ENCODE data around the gene COL11A2.

The COL11A2 gene

GRCh38 chr6:33192671-33193602 lies 670 bp upstream of the COL11A2 start:
- no peak for DNase-seq (ENCODE audit: low read depth, low spot score)

GRCh38 chr6:33191383-33192104 lies 723 bp downstream of the COL11A2 start:
- no peak for DNase-seq (ENCODE audit: low read depth, low spot score)
- no CpG with 5 or more reads among the region's 8 CpGs for WGBS (ENCODE audit: insufficient coverage, insufficient read length)
- Histone ChIP-seq H3K9me3 (ENCODE audit: control insufficient read depth, insufficient read depth, low read length) (no peaks in the 10 kb centered on the region), H3K4me3 (ENCODE audit: low read length) (peak overlapping the region; percentile 24; the same call in 1 of the 2 replicates), H3K36me3 (ENCODE audit: control insufficient read depth, insufficient read depth, low read length) (peaks cover 4% of the 10 kb centered on the region; the same call in 1 of the 2 replicates), H3K27ac (ENCODE audit: low read length) (no peak overlapping the region), H3K27me3 (ENCODE audit: control insufficient read depth, insufficient read depth, low read length) (peaks cover 2% of the 10 kb centered on the region; the same call in 1 of the 2 replicates), H3K4me1 (ENCODE audit: control insufficient read depth, insufficient read depth, low read length) (peaks cover 7% of the 10 kb centered on the region)

More at GRCh38 chr6:33192671-33193602, 670 bp upstream of the COL11A2 start:
- Histone ChIP-seq H3K4me1 (ENCODE audit: control insufficient read depth, insufficient read depth, low read length) (peaks cover 7% of the 10 kb centered on the region), H3K27ac (ENCODE audit: low read length) (no peak overlapping the region), H3K4me3 (ENCODE audit: low read length) (peak overlapping the region; percentile 77; the same call in 1 of the 2 replicates), H3K9me3 (ENCODE audit: control insufficient read depth, insufficient read depth, low read length) (no peaks in the 10 kb centered on the region), H3K36me3 (ENCODE audit: control insufficient read depth, insufficient read depth, low read length) (peaks cover 4% of the 10 kb centered on the region; the same call in 1 of the 2 replicates), H3K27me3 (ENCODE audit: control insufficient read depth, insufficient read depth, low read length) (peaks cover 2% of the 10 kb centered on the region; the same call in 1 of the 2 replicates)
- WGBS (ENCODE audit: insufficient coverage, insufficient read length), result no CpG with 5 or more reads among the region's 72 CpGs

- peaks cover 2% of the 10 kb centered on the region; the same call in 1 of the 2 replicates for H3K27me3 ChIP-seq (ENCODE audit: control insufficient read depth, insufficient read depth, low read length)
- peaks cover 8% of the 10 kb centered on the region for H3K4me1 ChIP-seq (ENCODE audit: control insufficient read depth, insufficient read depth, low read length)
- WGBS (ENCODE audit: insufficient coverage, insufficient read length), result no CpG with 5 or more reads among the region's 11 CpGs
- H3K4me3 ChIP-seq (ENCODE audit: low read length), result no peak overlapping the region
- H3K36me3 ChIP-seq (ENCODE audit: control insufficient read depth, insufficient read depth, low read length), result 0 out of 2 replicates have a peak, but pooled peaks cover 2% of the 10 kb centered on the region
- no peak overlapping the region for H3K27ac ChIP-seq (ENCODE audit: low read length)
- no peak for DNase-seq (ENCODE audit: low read depth, low spot score)
- H3K9me3 ChIP-seq (ENCODE audit: control insufficient read depth, insufficient read depth, low read length), result no peaks in the 10 kb centered on the region
Measured at GRCh38 chr6:33190504-33191107, 1.7 kb downstream of the COL11A2 start.

- H3K9me3 ChIP-seq (ENCODE audit: control insufficient read depth, insufficient read depth, low read length), result no peaks in the 10 kb centered on the region
- H3K27ac ChIP-seq (ENCODE audit: low read length), result no peak overlapping the region
- peaks cover 2% of the 10 kb centered on the region; the same call in 1 of the 2 replicates for H3K27me3 ChIP-seq (ENCODE audit: control insufficient read depth, insufficient read depth, low read length)
- H3K4me3 ChIP-seq (ENCODE audit: low read length), result no peak overlapping the region
- WGBS (ENCODE audit: insufficient coverage, insufficient read length), result 100% methylated on average over 1 of the region's 7 CpGs
- DNase-seq (ENCODE audit: low read depth, low spot score), result no peak
- peaks cover 9% of the 10 kb centered on the region for H3K4me1 ChIP-seq (ENCODE audit: control insufficient read depth, insufficient read depth, low read length)
- H3K36me3 ChIP-seq (ENCODE audit: control insufficient read depth, insufficient read depth, low read length), result no peaks in the 10 kb centered on the region
Measured at GRCh38 chr6:33189625-33190448, 2.4 kb downstream of the COL11A2 start.

- no CpG with 5 or more reads among the region's 8 CpGs for WGBS (ENCODE audit: insufficient coverage, insufficient read length)
- peaks cover 2% of the 10 kb centered on the region; the same call in 1 of the 2 replicates for H3K27me3 ChIP-seq (ENCODE audit: control insufficient read depth, insufficient read depth, low read length)
Measured at GRCh38 chr6:33189164-33189563, 3.1 kb downstream of the COL11A2 start.

GRCh38 chr6:33187809-33188208 lies 4.5 kb downstream of the COL11A2 start:
- Histone ChIP-seq H3K4me3 (ENCODE audit: low read length) (no peak overlapping the region), H3K4me1 (ENCODE audit: control insufficient read depth, insufficient read depth, low read length) (peaks cover 9% of the 10 kb centered on the region), H3K27me3 (ENCODE audit: control insufficient read depth, insufficient read depth, low read length) (peaks cover 2% of the 10 kb centered on the region; the same call in 1 of the 2 replicates), H3K27ac (ENCODE audit: low read length) (no peak overlapping the region), H3K9me3 (ENCODE audit: control insufficient read depth, insufficient read depth, low read length) (no peaks in the 10 kb centered on the region), H3K36me3 (ENCODE audit: control insufficient read depth, insufficient read depth, low read length) (no peaks in the 10 kb centered on the region)
- no CpG with 5 or more reads among the region's 1 CpG for WGBS (ENCODE audit: insufficient coverage, insufficient read length)
- no peak for DNase-seq (ENCODE audit: low read depth, low spot score)

More at GRCh38 chr6:33189164-33189563, 3.1 kb downstream of the COL11A2 start:
- Histone ChIP-seq H3K4me3 (ENCODE audit: low read length) (no peak overlapping the region), H3K36me3 (ENCODE audit: control insufficient read depth, insufficient read depth, low read length) (no peaks in the 10 kb centered on the region), H3K27ac (ENCODE audit: low read length) (no peak overlapping the region), H3K4me1 (ENCODE audit: control insufficient read depth, insufficient read depth, low read length) (peaks cover 9% of the 10 kb centered on the region), H3K9me3 (ENCODE audit: control insufficient read depth, insufficient read depth, low read length) (no peaks in the 10 kb centered on the region)
- DNase-seq (ENCODE audit: low read depth, low spot score), result no peak

- H3K27me3 ChIP-seq (ENCODE audit: control insufficient read depth, insufficient read depth, low read length), result no peaks in the 10 kb centered on the region
- H3K4me3 ChIP-seq (ENCODE audit: low read length), result no peak overlapping the region
Measured at GRCh38 chr6:33185654-33186187, 6.5 kb downstream of the COL11A2 start.

GRCh38 chr6:33185190-33185589 lies 7.1 kb downstream of the COL11A2 start:
- DNase-seq (ENCODE audit: low read depth, low spot score), result no peak
- Histone ChIP-seq H3K4me1 (ENCODE audit: control insufficient read depth, insufficient read depth, low read length) (0 out of 2 replicates have a peak, but pooled peaks cover 2% of the 10 kb centered on the region), H3K27ac (ENCODE audit: low read length) (no peak overlapping the region), H3K36me3 (ENCODE audit: control insufficient read depth, insufficient read depth, low read length) (no peaks in the 10 kb centered on the region), H3K27me3 (ENCODE audit: control insufficient read depth, insufficient read depth, low read length) (no peaks in the 10 kb centered on the region), H3K9me3 (ENCODE audit: control insufficient read depth, insufficient read depth, low read length) (no peaks in the 10 kb centered on the region), H3K4me3 (ENCODE audit: low read length) (no peak overlapping the region)
- no CpG with 5 or more reads among the region's 9 CpGs for WGBS (ENCODE audit: insufficient coverage, insufficient read length)

More at GRCh38 chr6:33185654-33186187, 6.5 kb downstream of the COL11A2 start:
- Histone ChIP-seq H3K4me1 (ENCODE audit: control insufficient read depth, insufficient read depth, low read length) (0 out of 2 replicates have a peak, but pooled peaks cover 2% of the 10 kb centered on the region), H3K9me3 (ENCODE audit: control insufficient read depth, insufficient read depth, low read length) (no peaks in the 10 kb centered on the region), H3K36me3 (ENCODE audit: control insufficient read depth, insufficient read depth, low read length) (no peaks in the 10 kb centered on the region), H3K27ac (ENCODE audit: low read length) (no peak overlapping the region)
- WGBS (ENCODE audit: insufficient coverage, insufficient read length), result 100% methylated on average over 2 of the region's 4 CpGs
- no peak for DNase-seq (ENCODE audit: low read depth, low spot score)

GRCh38 chr6:33183071-33183683 lies 9.1 kb downstream of the COL11A2 start:
- Histone ChIP-seq H3K27me3 (ENCODE audit: control insufficient read depth, insufficient read depth, low read length) (no peaks in the 10 kb centered on the region), H3K4me1 (ENCODE audit: control insufficient read depth, insufficient read depth, low read length) (0 out of 2 replicates have a peak, but pooled peaks cover 2% of the 10 kb centered on the region), H3K9me3 (ENCODE audit: control insufficient read depth, insufficient read depth, low read length) (no peaks in the 10 kb centered on the region), H3K4me3 (ENCODE audit: low read length) (no peak overlapping the region), H3K36me3 (ENCODE audit: control insufficient read depth, insufficient read depth, low read length) (no peaks in the 10 kb centered on the region), H3K27ac (ENCODE audit: low read length) (no peak overlapping the region)
- WGBS (ENCODE audit: insufficient coverage, insufficient read length), result no CpG with 5 or more reads among the region's 5 CpGs
- DNase-seq (ENCODE audit: low read depth, low spot score), result no peak

All from iPS DF 6.9 (cell line).